Fibroblast of mammary gland (primary cell): ENCODE measurements around the gene SHLD1.

Experiments
- DNase-seq: peaks from one replicate; pipeline ENCODE4 v3.0.0-alpha.2; 2010; ENCODE audit warnings: low read depth
- H3K4me3 ChIP-seq: 2 replicates; pipeline ENCODE4 v1.5.1; 2011; ENCODE audit warnings: low read depth, mild to moderate bottlenecking, low read length, moderate library complexity; ENCODE audit not compliant: control insufficient read depth
- TF ChIP-seq, protein P1 (sequence below): conservative IDR thresholded peaks from 2 replicates; pipeline ENCODE4 v1.5.1; 2011; ENCODE audit warnings: low read depth, low read length, inconsistent platforms; ENCODE audit not compliant: control insufficient read depth, insufficient read depth

SHLD1 gene

GRCh38 chr20:5880326-5880725, 130.1 kb downstream of the SHLD1 start:
- no peak for DNase-seq
- no peak overlapping the region for H3K4me3 ChIP-seq
- TF ChIP-seq, protein P1, sequence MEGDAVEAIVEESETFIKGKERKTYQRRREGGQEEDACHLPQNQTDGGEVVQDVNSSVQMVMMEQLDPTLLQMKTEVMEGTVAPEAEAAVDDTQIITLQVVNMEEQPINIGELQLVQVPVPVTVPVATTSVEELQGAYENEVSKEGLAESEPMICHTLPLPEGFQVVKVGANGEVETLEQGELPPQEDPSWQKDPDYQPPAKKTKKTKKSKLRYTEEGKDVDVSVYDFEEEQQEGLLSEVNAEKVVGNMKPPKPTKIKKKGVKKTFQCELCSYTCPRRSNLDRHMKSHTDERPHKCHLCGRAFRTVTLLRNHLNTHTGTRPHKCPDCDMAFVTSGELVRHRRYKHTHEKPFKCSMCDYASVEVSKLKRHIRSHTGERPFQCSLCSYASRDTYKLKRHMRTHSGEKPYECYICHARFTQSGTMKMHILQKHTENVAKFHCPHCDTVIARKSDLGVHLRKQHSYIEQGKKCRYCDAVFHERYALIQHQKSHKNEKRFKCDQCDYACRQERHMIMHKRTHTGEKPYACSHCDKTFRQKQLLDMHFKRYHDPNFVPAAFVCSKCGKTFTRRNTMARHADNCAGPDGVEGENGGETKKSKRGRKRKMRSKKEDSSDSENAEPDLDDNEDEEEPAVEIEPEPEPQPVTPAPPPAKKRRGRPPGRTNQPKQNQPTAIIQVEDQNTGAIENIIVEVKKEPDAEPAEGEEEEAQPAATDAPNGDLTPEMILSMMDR: no peak

DNA sequence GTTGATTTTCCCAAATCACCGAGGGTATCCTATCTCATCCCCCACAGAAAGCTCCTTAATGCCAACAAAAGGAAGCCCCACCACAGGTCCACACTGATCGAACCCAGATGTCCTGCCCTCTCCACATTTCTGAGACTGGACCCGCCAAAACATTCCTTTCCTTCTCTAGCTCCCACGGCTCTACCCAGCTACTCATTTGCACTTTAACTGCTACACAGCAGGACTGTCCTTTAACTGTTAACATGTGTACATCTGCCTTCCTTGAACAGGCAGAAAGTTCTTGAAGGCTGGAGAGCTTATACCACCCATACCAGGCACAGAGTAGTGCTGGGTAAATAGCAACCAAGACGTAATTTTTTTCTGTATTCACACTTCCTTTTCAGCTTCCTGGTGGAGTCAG, 131.5 kb downstream of the SHLD1 start:
- no peak overlapping the region for H3K4me3 ChIP-seq
- TF ChIP-seq, protein P1: no peak
- DNase-seq: no peak

GRCh38 chr20:5882166-5882565, 132.0 kb downstream of the SHLD1 start:
- TF ChIP-seq, protein P1: no peak
- H3K4me3 ChIP-seq: no peak overlapping the region
- no peak for DNase-seq

- TF ChIP-seq, protein P1: no peak
- no peak for DNase-seq
- no peak overlapping the region for H3K4me3 ChIP-seq
These were observed 134.5 kb downstream of the SHLD1 start for GRCh38 chr20:5884465-5885335.

- no peak for DNase-seq
- no peak overlapping the region for H3K4me3 ChIP-seq
- TF ChIP-seq, protein P1: no peak
These were observed 135.7 kb downstream of the SHLD1 start for GRCh38 chr20:5885866-5886265.

DNA sequence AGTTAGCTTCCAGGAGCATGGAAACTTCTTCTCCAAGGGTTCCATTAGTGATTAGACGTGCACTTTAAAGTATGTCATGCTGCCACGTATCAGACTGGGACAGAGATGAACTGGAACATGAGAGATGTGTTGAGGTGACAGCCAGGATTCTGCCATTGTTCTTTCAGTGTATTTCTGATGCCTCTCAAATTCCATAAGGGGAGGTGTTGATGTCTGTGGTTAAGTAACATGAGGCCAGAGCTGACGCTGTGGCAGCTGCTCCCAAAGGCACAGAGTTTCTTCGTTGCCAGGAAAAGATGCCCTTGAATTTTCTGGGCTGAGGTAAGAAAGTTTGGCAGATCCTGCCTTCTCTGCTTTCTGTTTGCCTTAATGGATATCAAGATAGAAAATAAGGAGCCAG, 136.6 kb downstream of the SHLD1 start:
- DNase-seq: no peak
- no peak overlapping the region for H3K4me3 ChIP-seq

More for the DNA sequence above, 136.6 kb downstream of the SHLD1 start:
- TF ChIP-seq, protein P1: no peak
